Uterus (tissue), 4 donors: ENCODE data around the gene NAP1L4. TPM values are rescaled to one million over a fixed set of nuclear protein-coding genes. Genes with fewer than 3 reads are reported as not detected.

ENCODE experiments used
- DNase-seq, 2 donors: peaks; one replicate each; pipeline ENCODE4 v3.0.0-alpha.2; 2019 to 2020
- H3K27ac ChIP-seq, 2 donors: fragments of 200-600 bp; sonication (generic); 1 replicate in 1 of 2; 2 replicates in 1 of 2; pipeline ENCODE4 v1.5.1; 2016 to 2018
- H3K27me3 ChIP-seq, 2 donors: fragments of 200-600 bp; sonication (generic); one replicate each; pipeline ENCODE4 v1.5.1; 2018 to 2019; ENCODE audit warnings: control low read depth in 1 of 2
- H3K36me3 ChIP-seq, 2 donors: fragments of 200-600 bp; sonication (generic); one replicate each; pipeline ENCODE4 v1.5.1; 2019; ENCODE audit warnings: control low read depth in 1 of 2
- H3K4me1 ChIP-seq, 2 donors: fragments of 200-600 bp; sonication (generic); one replicate each; pipeline ENCODE4 v1.5.1; 2018 to 2019; ENCODE audit warnings: control low read depth in 1 of 2
- H3K4me3 ChIP-seq, 2 donors: fragments of 200-600 bp; sonication (generic); 1 replicate in 1 of 2; 2 replicates in 1 of 2; pipeline ENCODE4 v1.5.1; 2018 to 2019; ENCODE audit warnings: mild to moderate bottlenecking in 1 of 2
- H3K9me3 ChIP-seq, 2 donors: fragments of 200-600 bp; sonication (generic); one replicate each; pipeline ENCODE4 v1.5.1; 2019; ENCODE audit warnings: control low read depth in 1 of 2
- POLR2A ChIP-seq, 2 donors: fragments of 450-650 bp; IDR thresholded peaks; one replicate each; pipeline ENCODE4 v1.6.1; 2016; ENCODE audit warnings: antibody characterized with exemption in 2 of 2, mild to moderate bottlenecking in 1 of 2, moderate library complexity in 1 of 2
- intact Hi-C: fragments of 100-400 bp; cut with DNase I; formaldehyde crosslinking; loops from one replicate; pipeline ENCODE4 v1.15.1; 2023; ENCODE audit warnings: low total_unique reads
- total RNA-seq, 4 donors: library from RNA; depleted of rRNA in 3 of 4; stranded (reverse); fragments of >200 nt in 3 of 4; gene quantifications; one replicate each; pipeline versions ENCODE4 v1.1.0 to v1.2.4, GENCODE V29; 2014 to 2023
- TF ChIP-seq, protein P1 (sequence below), 4 experiments: fragments of 200-600 bp in 2 of 4; fragments of 450-650 bp in 2 of 4; sonication (generic) in 2 of 4; IDR thresholded peaks; one replicate each; pipeline ENCODE4 v1.5.1; 2016 to 2019; ENCODE audit warnings: antibody characterized with exemption in 4 of 4, mild to moderate bottlenecking in 2 of 4, moderate library complexity in 1 of 4
- donor health status: DM: yes; HTN: yes; CAD: no.

The NAP1L4 gene
- total RNA-seq, 4 donors from 2014 or later = 96.1 to 183 (median 129) TPM

DNA sequence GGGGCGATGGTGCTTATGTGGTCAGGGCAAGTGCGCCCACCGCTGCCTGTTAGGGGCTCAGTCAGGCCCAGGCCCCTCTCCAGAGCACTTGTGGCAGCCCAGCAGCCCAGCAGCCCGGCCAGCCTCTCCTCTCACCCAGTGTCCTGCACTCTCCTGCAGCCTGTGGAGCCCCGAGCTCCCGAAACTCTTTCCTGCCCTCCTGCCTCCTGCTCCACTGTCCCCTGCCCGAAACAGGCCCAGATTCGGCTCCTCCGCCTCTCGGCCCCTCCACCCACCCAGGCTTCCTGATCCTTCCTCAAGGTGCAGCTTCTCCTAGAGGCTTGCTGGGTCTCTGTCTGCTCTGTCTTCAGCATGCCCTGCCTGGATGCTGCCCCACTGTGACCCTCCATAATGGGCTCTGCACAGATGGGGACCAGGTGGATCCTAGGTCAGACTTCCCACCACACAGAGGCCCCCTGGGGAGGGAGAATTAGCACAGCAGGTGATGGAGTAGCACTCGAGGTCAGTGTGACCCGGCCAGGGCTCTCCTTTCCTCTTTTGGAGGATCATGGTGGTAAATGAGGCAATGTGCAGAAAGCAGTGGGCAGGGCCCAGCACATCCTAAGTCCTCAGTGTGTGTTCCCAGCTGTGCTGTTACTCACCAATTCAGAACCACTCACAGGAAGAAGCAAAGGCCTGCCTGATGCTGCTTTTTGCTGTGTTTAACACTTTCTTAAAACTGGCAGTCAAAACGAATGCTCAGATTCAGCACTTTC lies 18.6 kb upstream of the NAP1L4 start:
- Histone ChIP-seq H3K4me1 (no peaks in the 10 kb centered on the region), H3K9me3 (no peaks in the 10 kb centered on the region), H3K27ac (no peak overlapping the region), H3K27me3 (no peaks in the 10 kb centered on the region), H3K4me3 (no peak overlapping the region), H3K36me3 (no peaks in the 10 kb centered on the region)
- no peak for DNase-seq
- intact Hi-C loops = no loop called here
- TF ChIP-seq, protein P1, sequence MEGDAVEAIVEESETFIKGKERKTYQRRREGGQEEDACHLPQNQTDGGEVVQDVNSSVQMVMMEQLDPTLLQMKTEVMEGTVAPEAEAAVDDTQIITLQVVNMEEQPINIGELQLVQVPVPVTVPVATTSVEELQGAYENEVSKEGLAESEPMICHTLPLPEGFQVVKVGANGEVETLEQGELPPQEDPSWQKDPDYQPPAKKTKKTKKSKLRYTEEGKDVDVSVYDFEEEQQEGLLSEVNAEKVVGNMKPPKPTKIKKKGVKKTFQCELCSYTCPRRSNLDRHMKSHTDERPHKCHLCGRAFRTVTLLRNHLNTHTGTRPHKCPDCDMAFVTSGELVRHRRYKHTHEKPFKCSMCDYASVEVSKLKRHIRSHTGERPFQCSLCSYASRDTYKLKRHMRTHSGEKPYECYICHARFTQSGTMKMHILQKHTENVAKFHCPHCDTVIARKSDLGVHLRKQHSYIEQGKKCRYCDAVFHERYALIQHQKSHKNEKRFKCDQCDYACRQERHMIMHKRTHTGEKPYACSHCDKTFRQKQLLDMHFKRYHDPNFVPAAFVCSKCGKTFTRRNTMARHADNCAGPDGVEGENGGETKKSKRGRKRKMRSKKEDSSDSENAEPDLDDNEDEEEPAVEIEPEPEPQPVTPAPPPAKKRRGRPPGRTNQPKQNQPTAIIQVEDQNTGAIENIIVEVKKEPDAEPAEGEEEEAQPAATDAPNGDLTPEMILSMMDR (IDR thresholded peaks at IDR 0.05) = no peak
- no peak for TF ChIP-seq POLR2A (IDR thresholded peaks at IDR 0.05)

DNA sequence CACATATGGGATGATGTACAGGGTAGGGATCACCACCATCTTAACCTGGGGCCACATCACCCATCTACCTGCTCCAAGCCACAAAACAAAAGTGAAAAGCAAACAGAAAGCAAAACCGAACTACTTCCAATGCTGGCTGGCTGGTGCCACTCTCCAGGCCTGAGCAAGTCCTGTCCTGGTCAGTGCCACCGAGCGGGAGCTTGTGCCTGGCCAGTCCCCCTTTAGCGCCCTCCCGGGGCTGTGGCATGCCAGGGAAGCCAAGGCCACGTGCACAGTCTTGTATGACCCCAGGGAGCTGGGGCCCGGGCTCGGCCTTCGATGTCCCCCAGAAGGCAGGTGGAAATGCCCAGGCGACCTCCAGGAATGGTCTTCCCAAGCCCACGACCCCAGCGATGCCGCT lies 17.9 kb upstream of the NAP1L4 start:
- Histone ChIP-seq H3K27ac (no peak overlapping the region), H3K36me3 (no peaks in the 10 kb centered on the region), H3K4me1 (no peaks in the 10 kb centered on the region), H3K9me3 (no peaks in the 10 kb centered on the region), H3K4me3 (no peak overlapping the region), H3K27me3 (no peaks in the 10 kb centered on the region)
- no peak for TF ChIP-seq POLR2A (IDR thresholded peaks at IDR 0.05)
- TF ChIP-seq, protein P1 (IDR thresholded peaks at IDR 0.05) = no peak
- no peak for DNase-seq
- intact Hi-C loops = no loop called here

DNA sequence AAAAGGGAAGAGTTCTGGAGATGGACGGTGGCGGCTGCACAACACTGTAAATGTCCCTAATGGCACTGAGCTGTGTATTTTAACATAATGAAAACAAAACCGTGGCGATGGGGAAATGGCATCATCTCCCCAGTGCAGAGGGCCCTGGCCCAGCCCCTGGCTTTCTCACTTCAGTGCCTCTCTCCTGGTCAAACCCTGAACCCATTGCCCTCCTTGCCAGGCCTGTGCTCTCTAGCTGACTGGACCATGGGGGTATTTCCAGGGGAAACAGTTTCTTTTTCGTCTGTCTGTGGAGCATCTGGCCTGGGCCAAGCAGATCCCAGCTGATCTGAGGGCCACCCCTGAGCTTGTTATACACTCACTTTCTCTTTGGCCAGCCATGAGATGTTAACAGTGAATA lies 17.4 kb upstream of the NAP1L4 start:
- TF ChIP-seq, protein P1 (IDR thresholded peaks at IDR 0.05) = no peak
- no peak for TF ChIP-seq POLR2A (IDR thresholded peaks at IDR 0.05)
- H3K36me3 ChIP-seq = no peaks in the 10 kb centered on the region
- H3K9me3 ChIP-seq = no peaks in the 10 kb centered on the region
- intact Hi-C loops = no loop called here
- DNase-seq = no peak
- no peaks in the 10 kb centered on the region for H3K4me1 ChIP-seq
- H3K27me3 ChIP-seq = no peaks in the 10 kb centered on the region
- H3K4me3 ChIP-seq = no peak overlapping the region
- H3K27ac ChIP-seq = no peak overlapping the region

DNA sequence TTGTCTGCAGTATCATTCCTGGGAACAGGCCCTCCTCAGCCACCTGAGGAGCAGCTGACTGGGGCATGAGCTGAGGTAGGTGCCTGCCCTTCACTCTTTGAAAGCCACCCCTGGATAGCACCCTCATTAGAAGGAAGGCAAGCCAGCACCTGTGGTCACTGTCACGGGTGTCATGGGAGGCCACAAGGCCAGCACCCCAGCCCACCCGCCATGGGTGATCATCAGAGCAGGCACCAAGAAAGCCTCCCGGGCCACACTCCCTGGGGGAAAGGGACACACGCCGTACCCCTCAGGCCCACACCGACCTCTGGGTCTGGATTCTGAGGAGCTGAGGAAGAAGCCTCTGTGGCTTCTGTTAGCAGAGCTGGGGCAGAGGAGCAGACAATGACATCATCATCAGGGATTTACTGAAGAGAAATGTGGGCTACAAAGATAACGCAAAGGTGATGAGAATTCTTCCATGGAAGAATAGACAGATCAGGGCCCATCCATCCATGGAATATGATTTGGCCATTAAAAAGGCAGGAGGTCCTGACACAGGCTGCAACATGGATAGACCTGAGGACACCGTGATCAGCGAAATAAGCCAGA lies 16.7 kb upstream of the NAP1L4 start:
- Histone ChIP-seq H3K4me1 (no peaks in the 10 kb centered on the region), H3K27me3 (no peaks in the 10 kb centered on the region), H3K4me3 (no peak overlapping the region), H3K27ac (no peak overlapping the region), H3K36me3 (no peaks in the 10 kb centered on the region), H3K9me3 (no peaks in the 10 kb centered on the region)
- intact Hi-C loops = no loop called here
- no peak for TF ChIP-seq POLR2A (IDR thresholded peaks at IDR 0.05)
- TF ChIP-seq, protein P1 (IDR thresholded peaks at IDR 0.05) = no peak
- DNase-seq = no peak

DNA sequence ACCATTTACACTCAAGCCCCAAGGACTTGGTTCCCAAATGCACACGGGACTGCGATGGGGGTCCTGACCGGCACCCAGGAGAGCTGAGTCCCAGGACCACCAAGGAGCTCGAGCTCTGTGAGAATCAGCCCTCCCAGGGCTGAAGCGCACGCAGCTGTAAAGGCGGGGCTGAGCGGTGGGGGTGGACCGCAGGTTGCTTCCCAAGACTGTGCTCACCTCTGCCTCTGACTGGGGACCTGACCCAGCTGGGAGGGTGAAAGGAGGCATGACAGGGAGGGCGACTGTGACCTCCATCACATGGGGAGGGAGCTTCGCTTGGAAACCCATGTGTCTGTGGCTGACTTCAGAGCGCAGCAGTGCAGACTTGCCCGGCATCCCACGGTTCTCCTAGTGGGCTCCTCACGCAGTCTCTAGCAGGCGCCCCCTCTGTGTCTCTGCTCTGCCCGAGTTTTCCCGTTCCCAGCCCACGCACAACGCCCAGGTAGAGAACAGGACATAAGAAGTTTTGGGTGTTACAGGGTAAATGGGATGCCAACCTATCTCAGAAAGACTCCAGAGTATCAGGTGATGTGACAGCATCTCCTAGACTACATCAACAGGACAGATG lies 15.4 kb upstream of the NAP1L4 start:
- no peaks in the 10 kb centered on the region for H3K4me1 ChIP-seq
- H3K36me3 ChIP-seq = no peaks in the 10 kb centered on the region
- no peak overlapping the region for H3K4me3 ChIP-seq
- intact Hi-C loops = no loop called here
- no peak overlapping the region for H3K27ac ChIP-seq
- no peak for DNase-seq
- H3K27me3 ChIP-seq = no peaks in the 10 kb centered on the region
- TF ChIP-seq POLR2A (IDR thresholded peaks at IDR 0.05) = no peak
- TF ChIP-seq, protein P1 (IDR thresholded peaks at IDR 0.05) = no peak
- H3K9me3 ChIP-seq = no peaks in the 10 kb centered on the region
